ENCODE measurements around the gene PRRC2C.
"Not testable (repeated sequence)": the region's sequence is repeated elsewhere in the genome, so short reads cannot be mapped to it uniquely, and the experiment has no call there.

PRRC2C gene

GRCh38 chr1:171485375-171486047 is at the start of gene PRRC2C:
TSS of gene PRRC2C (plus strand) at chr1:171485530. CDS start at chr1:171512089, 26,559 bp downstream.
- peak; percentile 91 to 94 for DNase-seq

- no peak for DNase-seq
These were observed 46.9 kb upstream of the PRRC2C start for GRCh38 chr1:171438441-171438840.

- DNase-seq: not testable (repeated sequence)
These were observed 45.1 kb upstream of the PRRC2C start for GRCh38 chr1:171440201-171440600.

GRCh38 chr1:171441278-171441895 is 43.9 kb upstream of the PRRC2C start:
- not testable (repeated sequence) for DNase-seq

- no peak for DNase-seq
These were observed 38.9 kb upstream of the PRRC2C start for GRCh38 chr1:171446386-171446785.

GRCh38 chr1:171455967-171456366 is 29.4 kb upstream of the PRRC2C start:
- no peak for DNase-seq

- no peak for DNase-seq
These were observed 27.9 kb upstream of the PRRC2C start for GRCh38 chr1:171457412-171457811.

GRCh38 chr1:171460018-171460620 is 25.2 kb upstream of the PRRC2C start:
- DNase-seq: no peak

GRCh38 chr1:171467626-171468025 is 17.7 kb upstream of the PRRC2C start:
- no peak for DNase-seq

GRCh38 chr1:171468120-171468750 is 17.1 kb upstream of the PRRC2C start:
- DNase-seq: no peak

- no peak for DNase-seq
These were observed 14.6 kb upstream of the PRRC2C start for GRCh38 chr1:171470726-171471125.

GRCh38 chr1:171472183-171472647 is 13.1 kb upstream of the PRRC2C start:
- no peak for DNase-seq

- DNase-seq: no peak
These were observed 8.5 kb upstream of the PRRC2C start for GRCh38 chr1:171476829-171477228.

GRCh38 chr1:171477804-171478203 is 7.5 kb upstream of the PRRC2C start:
- DNase-seq: no peak

GRCh38 chr1:171480035-171480434 is 5.3 kb upstream of the PRRC2C start:
- no peak for DNase-seq

- no peak for DNase-seq
These were observed 463 bp upstream of the PRRC2C start for GRCh38 chr1:171484760-171485374.

- peak; percentile 71 to 77 for DNase-seq
These were observed 754 bp downstream of the PRRC2C start for GRCh38 chr1:171486048-171486519.

GRCh38 chr1:171487038-171487437 is 1.7 kb downstream of the PRRC2C start:
- DNase-seq: no peak

GRCh38 chr1:171488190-171488929 is 3.0 kb downstream of the PRRC2C start:
- no peak for DNase-seq

GRCh38 chr1:171494076-171494475 is 8.7 kb downstream of the PRRC2C start:
- DNase-seq: no peak

- DNase-seq: no peak
These were observed 10.1 kb downstream of the PRRC2C start for GRCh38 chr1:171495444-171495843.

- DNase-seq: no peak
These were observed 15.0 kb downstream of the PRRC2C start for GRCh38 chr1:171500304-171500703.
